Tibial artery (tissue), 4 donors: Measurements from ENCODE around the gene CCR9.

ENCODE experiments used
- DNase-seq, 2 donors: peaks; one replicate each; pipeline ENCODE4 v3.0.0-alpha.2; 2019
- H3K27ac ChIP-seq, 2 donors: fragments of 200-600 bp; sonication (generic) in 1 of 2; 1 replicate in 1 of 2; 2 replicates in 1 of 2; pipeline ENCODE4 v1.5.1; 2018 to 2019; ENCODE audit warnings: mild to moderate bottlenecking in 1 of 2
- H3K27me3 ChIP-seq, 2 donors: fragments of 200-600 bp; sonication (generic) in 1 of 2; one replicate each; pipeline versions ENCODE4 v1.5.1 to v1.6.0; 2016 to 2019
- H3K36me3 ChIP-seq, 3 donors: fragments of 200-600 bp; sonication (generic) in 2 of 3; one replicate each; pipeline ENCODE4 v1.5.1; 2016 to 2019; ENCODE audit warnings: mild to moderate bottlenecking in 2 of 3
- H3K4me1 ChIP-seq, 4 donors: fragments of 200-600 bp; sonication (generic) in 2 of 4; 1 replicate in 3 of 4; 2 replicates in 1 of 4; pipeline ENCODE4 v1.5.1; 2016 to 2019
- H3K4me3 ChIP-seq, 2 donors: fragments of 200-600 bp; sonication (generic) in 1 of 2; 1 replicate in 1 of 2; 2 replicates in 1 of 2; pipeline ENCODE4 v1.5.1; 2018 to 2019; ENCODE audit warnings: mild to moderate bottlenecking in 2 of 2
- H3K9me3 ChIP-seq, 3 donors: fragments of 200-600 bp; sonication (generic) in 1 of 3; one replicate each; pipeline ENCODE4 v1.5.1; 2016 to 2019
- intact Hi-C: fragments of 100-400 bp; cut with DNase I; formaldehyde crosslinking; loops from one replicate; pipeline ENCODE4 v1.15.0; 2023; ENCODE audit warnings: low total_unique reads
- TF ChIP-seq, protein P1 (sequence below), 2 experiments: fragments of 200-600 bp in 1 of 2; fragments of 450-650 bp in 1 of 2; IDR thresholded peaks; one replicate each; pipeline ENCODE4 v1.5.1; 2017 to 2019; ENCODE audit warnings: antibody characterized with exemption in 2 of 2, mild to moderate bottlenecking in 1 of 2, moderate library complexity in 1 of 2

CCR9 gene

DNA sequence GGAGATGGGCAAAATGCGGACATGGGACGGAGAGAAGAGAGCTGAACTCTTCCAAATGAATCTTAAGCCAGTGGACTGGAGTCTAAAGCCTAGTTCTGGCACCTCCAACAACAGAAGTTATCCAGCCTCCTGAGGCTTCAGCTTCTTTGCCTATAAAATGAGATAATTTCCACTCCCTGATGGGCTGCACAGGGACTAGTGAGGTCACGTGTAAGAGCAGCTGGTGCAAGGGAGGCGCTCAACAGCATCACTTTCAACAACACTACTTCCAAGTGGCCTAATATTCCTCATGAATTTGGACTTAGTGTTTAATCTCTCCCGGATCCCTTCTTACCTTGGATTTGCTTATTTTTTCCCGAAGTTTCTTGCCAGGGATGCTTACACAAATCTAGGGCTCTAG is 65.6 kb downstream of the CCR9 start:
- H3K27me3 ChIP-seq = no peaks in the 10 kb centered on the region
- intact Hi-C loops = no loop called here
- no peak overlapping the region for H3K4me3 ChIP-seq
- H3K4me1 ChIP-seq = peaks cover 0 to 17% (median 11%) of the 10 kb centered on the region in 4 donors
- peaks cover 75 to 94% (median 92%) of the 10 kb centered on the region in 3 donors for H3K36me3 ChIP-seq
- H3K27ac ChIP-seq = no peak overlapping the region
- H3K9me3 ChIP-seq = no peaks in the 10 kb centered on the region
- TF ChIP-seq, protein P1, sequence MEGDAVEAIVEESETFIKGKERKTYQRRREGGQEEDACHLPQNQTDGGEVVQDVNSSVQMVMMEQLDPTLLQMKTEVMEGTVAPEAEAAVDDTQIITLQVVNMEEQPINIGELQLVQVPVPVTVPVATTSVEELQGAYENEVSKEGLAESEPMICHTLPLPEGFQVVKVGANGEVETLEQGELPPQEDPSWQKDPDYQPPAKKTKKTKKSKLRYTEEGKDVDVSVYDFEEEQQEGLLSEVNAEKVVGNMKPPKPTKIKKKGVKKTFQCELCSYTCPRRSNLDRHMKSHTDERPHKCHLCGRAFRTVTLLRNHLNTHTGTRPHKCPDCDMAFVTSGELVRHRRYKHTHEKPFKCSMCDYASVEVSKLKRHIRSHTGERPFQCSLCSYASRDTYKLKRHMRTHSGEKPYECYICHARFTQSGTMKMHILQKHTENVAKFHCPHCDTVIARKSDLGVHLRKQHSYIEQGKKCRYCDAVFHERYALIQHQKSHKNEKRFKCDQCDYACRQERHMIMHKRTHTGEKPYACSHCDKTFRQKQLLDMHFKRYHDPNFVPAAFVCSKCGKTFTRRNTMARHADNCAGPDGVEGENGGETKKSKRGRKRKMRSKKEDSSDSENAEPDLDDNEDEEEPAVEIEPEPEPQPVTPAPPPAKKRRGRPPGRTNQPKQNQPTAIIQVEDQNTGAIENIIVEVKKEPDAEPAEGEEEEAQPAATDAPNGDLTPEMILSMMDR (IDR thresholded peaks at IDR 0.05) = no peak
- DNase-seq = no peak

DNA sequence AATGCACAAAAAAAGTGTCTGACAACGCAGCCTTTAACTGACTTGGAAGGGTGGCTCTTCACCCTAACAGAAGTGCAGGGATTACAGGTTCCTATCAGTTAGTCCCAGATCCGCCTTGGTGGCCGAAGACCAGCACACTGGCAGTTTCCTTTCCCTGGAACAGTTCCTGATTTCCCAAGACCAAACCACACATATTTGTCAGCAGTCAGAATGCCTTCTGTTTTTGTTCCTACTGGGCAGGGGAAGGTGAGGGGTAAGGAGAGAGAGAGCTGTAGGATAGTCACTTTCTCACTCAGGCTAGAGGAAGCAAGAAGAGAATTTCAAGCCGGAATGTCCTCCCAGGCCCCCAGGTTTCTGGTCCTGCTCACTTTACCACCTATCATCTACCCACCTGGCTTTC is 66.1 kb downstream of the CCR9 start:
- no peak for DNase-seq
- Histone ChIP-seq H3K27ac (no peak overlapping the region), H3K27me3 (no peaks in the 10 kb centered on the region), H3K9me3 (no peaks in the 10 kb centered on the region), H3K36me3 (peaks cover 72 to 94% (median 90%) of the 10 kb centered on the region in 3 donors), H3K4me1 (peaks cover 0 to 17% (median 11%) of the 10 kb centered on the region in 4 donors), H3K4me3 (no peak overlapping the region)
- intact Hi-C loops = no loop called here
- TF ChIP-seq, protein P1 (IDR thresholded peaks at IDR 0.05) = no peak
